Endothelial cell of umbilical vein (primary cell): ENCODE data around the gene CARD11.

Experiments used
- POLR2A ChIP-seq: IDR thresholded peaks from 2 replicates; pipeline ENCODE4 v1.6.1; 2012; ENCODE audit warnings: low read depth, mild to moderate bottlenecking, control low read depth, low read length
- TF ChIP-seq, protein P1 (sequence below), 2 donors: IDR thresholded peaks; 1 replicate in 1 of 2; 2 replicates in 1 of 2; pipeline ENCODE4 v1.5.1; 2011; ENCODE audit warnings: low read length in 2 of 2, mild to moderate bottlenecking in 2 of 2, moderate library complexity in 2 of 2, control low read depth in 1 of 2, inconsistent platforms in 1 of 2, low read depth in 1 of 2; ENCODE audit not compliant: insufficient read depth in 1 of 2; ENCODE audit errors: extremely low read depth in 1 of 2

DNA sequence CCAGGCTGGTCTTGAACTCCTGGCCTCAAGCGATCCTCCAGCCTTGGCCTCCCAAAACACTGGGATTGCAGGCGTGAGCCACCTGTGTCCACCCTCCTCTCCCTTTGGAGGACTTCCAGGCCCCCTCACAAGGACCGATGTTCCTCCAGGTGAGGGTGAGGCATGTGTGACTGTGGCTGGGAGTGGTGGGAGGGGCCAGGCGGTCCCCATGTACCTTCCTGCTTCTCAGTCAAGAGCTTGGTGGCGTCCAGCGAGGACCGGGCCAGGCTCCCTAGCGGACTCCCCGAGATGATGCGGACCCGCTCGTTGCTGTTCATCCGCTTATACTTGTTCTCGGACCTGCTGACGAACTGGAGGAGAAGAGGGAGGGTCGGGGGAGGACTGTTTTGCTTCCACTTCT lies 128.6 kb downstream of the CARD11 start:
- TF ChIP-seq, protein P1, sequence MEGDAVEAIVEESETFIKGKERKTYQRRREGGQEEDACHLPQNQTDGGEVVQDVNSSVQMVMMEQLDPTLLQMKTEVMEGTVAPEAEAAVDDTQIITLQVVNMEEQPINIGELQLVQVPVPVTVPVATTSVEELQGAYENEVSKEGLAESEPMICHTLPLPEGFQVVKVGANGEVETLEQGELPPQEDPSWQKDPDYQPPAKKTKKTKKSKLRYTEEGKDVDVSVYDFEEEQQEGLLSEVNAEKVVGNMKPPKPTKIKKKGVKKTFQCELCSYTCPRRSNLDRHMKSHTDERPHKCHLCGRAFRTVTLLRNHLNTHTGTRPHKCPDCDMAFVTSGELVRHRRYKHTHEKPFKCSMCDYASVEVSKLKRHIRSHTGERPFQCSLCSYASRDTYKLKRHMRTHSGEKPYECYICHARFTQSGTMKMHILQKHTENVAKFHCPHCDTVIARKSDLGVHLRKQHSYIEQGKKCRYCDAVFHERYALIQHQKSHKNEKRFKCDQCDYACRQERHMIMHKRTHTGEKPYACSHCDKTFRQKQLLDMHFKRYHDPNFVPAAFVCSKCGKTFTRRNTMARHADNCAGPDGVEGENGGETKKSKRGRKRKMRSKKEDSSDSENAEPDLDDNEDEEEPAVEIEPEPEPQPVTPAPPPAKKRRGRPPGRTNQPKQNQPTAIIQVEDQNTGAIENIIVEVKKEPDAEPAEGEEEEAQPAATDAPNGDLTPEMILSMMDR (IDR thresholded peaks at IDR 0.05; ENCODE audit: extremely low read depth in 1 of 2, insufficient read depth in 1 of 2, low read depth in 1 of 2, low read length in 2 of 2), result no peak
- no peak for TF ChIP-seq POLR2A
